SK-N-SH (cell line): ENCODE data around the gene MEX3D. TPM values are rescaled to one million over a fixed set of nuclear protein-coding genes. Genes with fewer than 3 reads are reported as not detected.

Experiments
- CTCF ChIA-PET: fragments of 300-600, 350-600 bp; formaldehyde crosslinking; extraction: SDS; loops from one replicate; lab custom pipeline; 2021; lab: Yijun Ruan, JAX
- POLR2A ChIA-PET: fragments of 350-600 bp; sonication (Branson Sonifier 250); formaldehyde crosslinking; extraction: SDS; loops from one replicate; lab custom pipeline; 2020; ENCODE audit warnings: antibody characterized with exemption, inconsistent platforms; lab: Yijun Ruan, JAX
- DNase-seq: peaks from one replicate; pipeline ENCODE4 v3.0.0; 2012
- H2AFZ ChIP-seq: fragments of 200-600 bp; sonication (generic); 2 replicates; pipeline ENCODE4 v1.8.1; 2016; ENCODE audit warnings: antibody characterized with exemption, mild to moderate bottlenecking, low read depth
- H3F3A ChIP-seq: fragments of 200-600 bp; sonication (generic); replicated peaks from 2 replicates; pipeline ENCODE3; 2016; ENCODE audit warnings: antibody characterized with exemption, mild to moderate bottlenecking; ENCODE audit not compliant: insufficient read depth
- H3K27ac ChIP-seq, 2 experiments: fragments of 200-500 bp in 1 of 2; fragments of 200-600 bp in 1 of 2; sonication (Bioruptor generic) in 1 of 2; sonication (generic), shearing (Covaris generic) in 1 of 2; 2 replicates each; pipeline versions ENCODE4 v1.5.1 to v1.6.1; 2014 to 2016; ENCODE audit warnings: low read depth in 2 of 2, inconsistent platforms in 1 of 2, low read length in 1 of 2, mild to moderate bottlenecking in 1 of 2, mixed read lengths in 1 of 2
- H3K27me3 ChIP-seq: fragments of 200-600 bp; sonication (generic), shearing (Covaris generic); 2 replicates; pipeline ENCODE4 v1.6.1; 2016; ENCODE audit warnings: mixed run types; ENCODE audit not compliant: insufficient read depth
- H3K36me3 ChIP-seq, 2 experiments: fragments of 200-500 bp in 1 of 2; fragments of 200-600 bp in 1 of 2; sonication (Bioruptor generic) in 1 of 2; sonication (generic) in 1 of 2; replicated peaks in 1 of 2; 2 replicates each; pipeline versions ENCODE3 to v1.5.1; 2014 to 2016; ENCODE audit warnings: low read length in 1 of 2, mild to moderate bottlenecking in 1 of 2; ENCODE audit not compliant: insufficient read depth in 2 of 2, control insufficient read depth in 1 of 2
- H3K4me1 ChIP-seq, 2 experiments: fragments of 200-500 bp in 1 of 2; fragments of 200-600 bp in 1 of 2; sonication (Bioruptor generic) in 1 of 2; sonication (generic), shearing (Covaris generic) in 1 of 2; 2 replicates each; pipeline versions ENCODE4 v1.5.1 to v1.6.1; 2014 to 2016; ENCODE audit warnings: low read depth in 1 of 2, low read length in 1 of 2, mixed run types in 1 of 2; ENCODE audit not compliant: insufficient read depth in 2 of 2, control insufficient read depth in 1 of 2
- H3K4me2 ChIP-seq: fragments of 200-600 bp; sonication (generic), shearing (Covaris generic); 2 replicates; pipeline ENCODE4 v1.6.1; 2017; ENCODE audit warnings: mixed run types
- H3K4me3 ChIP-seq, 2 experiments: fragments of 200-500 bp in 1 of 2; fragments of 200-600 bp in 1 of 2; sonication (Bioruptor generic) in 1 of 2; sonication (generic), shearing (Covaris generic) in 1 of 2; 2 replicates each; pipeline versions ENCODE4 v1.5.1 to v1.8.1; 2014 to 2016; ENCODE audit warnings: low read depth in 2 of 2, inconsistent platforms in 1 of 2, low read length in 1 of 2, mild to moderate bottlenecking in 1 of 2, mixed read lengths in 1 of 2, moderate library complexity in 1 of 2
- H3K79me2 ChIP-seq: fragments of 200-600 bp; sonication (generic); 2 replicates; pipeline ENCODE4 v1.8.1; 2017; ENCODE audit warnings: mild to moderate bottlenecking; ENCODE audit not compliant: insufficient read depth
- H3K9ac ChIP-seq: fragments of 200-600 bp; sonication (generic); 2 replicates; pipeline ENCODE4 v1.6.1; 2017; ENCODE audit warnings: mixed run types
- H3K9me2 ChIP-seq: fragments of 200-600 bp; sonication (generic); 2 replicates; pipeline ENCODE4 v1.6.1; 2017; ENCODE audit warnings: mixed run types
- H3K9me3 ChIP-seq: fragments of 200-600 bp; sonication (generic); 2 replicates; pipeline ENCODE4 v1.6.1; 2017; ENCODE audit warnings: mixed run types, mild to moderate bottlenecking, moderate library complexity
- H4K20me1 ChIP-seq: fragments of 200-600 bp; sonication (generic); 2 replicates; pipeline ENCODE4 v1.6.1; 2017; ENCODE audit warnings: mild to moderate bottlenecking, mixed run types; ENCODE audit not compliant: insufficient read depth
- EZH2phosphoT487 ChIP-seq: fragments of 200-600 bp; sonication (generic); IDR thresholded peaks from 2 replicates; pipeline ENCODE4 v1.6.1; 2017; ENCODE audit warnings: low read depth, mixed run types, mild to moderate bottlenecking, antibody characterized with exemption, moderate library complexity, borderline replicate concordance
- FOXM1 ChIP-seq: IDR thresholded peaks from 2 replicates; pipeline ENCODE4 v1.4.0; 2012; ENCODE audit warnings: low read depth, mild to moderate bottlenecking
- IRF3 ChIP-seq: fragments of 150-350 bp; IDR thresholded peaks from 2 replicates; pipeline ENCODE4 v1.6.1; 2016; ENCODE audit warnings: mild to moderate bottlenecking, low read depth, low read length
- MEF2A ChIP-seq: IDR thresholded peaks from 2 replicates; pipeline ENCODE4 v1.4.0; 2012; ENCODE audit warnings: low read depth, borderline replicate concordance
- NFIC ChIP-seq: IDR thresholded peaks from 2 replicates; pipeline ENCODE4 v1.4.0; 2012; ENCODE audit warnings: borderline replicate concordance
- PBX3 ChIP-seq: IDR thresholded peaks from 2 replicates; pipeline ENCODE4; 2012
- POLR2AphosphoS5 ChIP-seq: IDR thresholded peaks from 2 replicates; pipeline ENCODE4 v1.6.1; 2012; ENCODE audit warnings: low read depth, low read length
- RAD21 ChIP-seq: IDR thresholded peaks from 2 replicates; pipeline ENCODE4 v1.6.1; 2012; ENCODE audit warnings: mild to moderate bottlenecking, low read length
- RCOR1 ChIP-seq: fragments of 150-350 bp; IDR thresholded peaks from 2 replicates; pipeline ENCODE4 v1.6.1; 2017; ENCODE audit warnings: antibody characterized with exemption, low read length
- RFX5 ChIP-seq: IDR thresholded peaks from 2 replicates; pipeline ENCODE4 v1.6.1; 2012; ENCODE audit warnings: mild to moderate bottlenecking, improper control_type of control experiment, low read length
- RXRA ChIP-seq: IDR thresholded peaks from 2 replicates; pipeline ENCODE4 v1.4.0; 2012; ENCODE audit warnings: low read depth, mild to moderate bottlenecking, borderline replicate concordance
- SIN3A ChIP-seq: IDR thresholded peaks from 2 replicates; pipeline ENCODE4 v1.6.1; 2012; ENCODE audit warnings: low read depth, mild to moderate bottlenecking, low read length, moderate library complexity, borderline replicate concordance
- SMC3 ChIP-seq: IDR thresholded peaks from 2 replicates; pipeline ENCODE4 v1.6.1; 2012; ENCODE audit warnings: low read depth, low read length, improper control_type of control experiment
- TAF1 ChIP-seq: IDR thresholded peaks from 2 replicates; pipeline ENCODE4 v1.6.1; 2012; ENCODE audit warnings: low read depth, mild to moderate bottlenecking, low read length, moderate library complexity, borderline replicate concordance
- ZBTB33 ChIP-seq: IDR thresholded peaks from 2 replicates; pipeline ENCODE4 v1.4.0; 2012; ENCODE audit warnings: low read depth, borderline replicate concordance
- WGBS: methylation state at CpG from one replicate; pipeline ENCODE4 v1.1.6; 2017; ENCODE audit warnings: low lambda C conversion rate; 5-methylcytosine and 5-hydroxymethylcytosine counted together
- polyA plus RNA-seq, 3 experiments: library from polyadenylated mRNA; depleted of rRNA; stranded (reverse); fragments of >200 nt; gene quantifications; 2 replicates each; pipeline ENCODE4 v1.2.3, GENCODE V29; 2012
- TF ChIP-seq, protein P1 (sequence below): IDR thresholded peaks from 2 replicates; pipeline ENCODE4 v1.4.0; 2012; ENCODE audit warnings: low read depth, borderline replicate concordance

MEX3D gene
- polyA plus RNA-seq, 1 of the 3 experiments (the other 2 are of a cell fraction): 14.9 TPM

GRCh38 chr19:1522061-1522460 lies 46.1 kb downstream of the MEX3D start:
- no peak for DNase-seq
- TF ChIP-seq RCOR1 (no peak), FOXM1 (no peak), POLR2AphosphoS5 (no peak), IRF3 (no peak), SMC3 (no peak), ZBTB33 (no peak), NFIC (no peak), EZH2phosphoT487 (no peak), RFX5 (no peak), RXRA (no peak), MEF2A (no peak), TAF1 (no peak)
- no peak overlapping the region for H3K4me3 ChIP-seq
- H3F3A ChIP-seq: peaks cover 6% of the 10 kb centered on the region
- no peak overlapping the region for H2AFZ ChIP-seq
- no peaks in the 10 kb centered on the region for H3K9me3 ChIP-seq
- H3K27me3 ChIP-seq: peaks cover 42% of the 10 kb centered on the region
- H4K20me1 ChIP-seq: no peaks in the 10 kb centered on the region
- no peak overlapping the region for H3K9ac ChIP-seq
- ChIA-PET CTCF (interaction anchor here (1.0 to 2.3 kb wide), 4 partner anchors 10 to 24 kb away, joined by 3 to 14 read pairs (median 4); partner anchors contain the start of gene ADAMTSL5), POLR2A (interaction anchor here (1.1 kb wide), 1 partner anchor 69 kb away, joined by 3 read pairs; no protein-coding TSS in a partner anchor)
- no peaks in the 10 kb centered on the region for H3K4me1 ChIP-seq
- H3K9me2 ChIP-seq: no peaks in the 10 kb centered on the region
- H3K36me3 ChIP-seq: no peaks in the 10 kb centered on the region
- no peak overlapping the region for H3K27ac ChIP-seq
- H3K79me2 ChIP-seq: no peaks in the 10 kb centered on the region
- WGBS: 84% methylated on average over 9 of the region's 10 CpGs
- H3K4me2 ChIP-seq: no peak overlapping the region

GRCh38 chr19:1521636-1522035 lies 46.5 kb downstream of the MEX3D start:
- Histone ChIP-seq H3K79me2 (no peaks in the 10 kb centered on the region), H3K9me2 (no peaks in the 10 kb centered on the region), H4K20me1 (no peaks in the 10 kb centered on the region), H3F3A (peaks cover 6% of the 10 kb centered on the region), H3K27ac (no peak overlapping the region), H3K4me1 (no peaks in the 10 kb centered on the region), H3K9ac (no peak overlapping the region), H3K36me3 (no peaks in the 10 kb centered on the region), H3K27me3 (peaks cover 38% of the 10 kb centered on the region), H3K4me3 (no peak overlapping the region), H2AFZ (no peak overlapping the region), H3K9me3 (no peaks in the 10 kb centered on the region), H3K4me2 (no peak overlapping the region)
- 83% methylated on average over 7 of the region's 14 CpGs for WGBS
- DNase-seq: no peak
- POLR2A ChIA-PET: interaction anchor here (1.1 kb wide), 1 partner anchor 69 kb away, joined by 3 read pairs; no protein-coding TSS in a partner anchor
- no peak for TF ChIP-seq RAD21
- no peak for TF ChIP-seq PBX3
- TF ChIP-seq FOXM1: no peak
- TF ChIP-seq POLR2AphosphoS5: no peak
- no peak for TF ChIP-seq SMC3
- TF ChIP-seq RFX5: no peak
- TF ChIP-seq, protein P1, sequence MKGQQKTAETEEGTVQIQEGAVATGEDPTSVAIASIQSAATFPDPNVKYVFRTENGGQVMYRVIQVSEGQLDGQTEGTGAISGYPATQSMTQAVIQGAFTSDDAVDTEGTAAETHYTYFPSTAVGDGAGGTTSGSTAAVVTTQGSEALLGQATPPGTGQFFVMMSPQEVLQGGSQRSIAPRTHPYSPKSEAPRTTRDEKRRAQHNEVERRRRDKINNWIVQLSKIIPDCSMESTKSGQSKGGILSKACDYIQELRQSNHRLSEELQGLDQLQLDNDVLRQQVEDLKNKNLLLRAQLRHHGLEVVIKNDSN: no peak
- TF ChIP-seq SIN3A: no peak
- CTCF ChIA-PET: interaction anchor here (1.0 to 2.3 kb wide), 4 partner anchors 9 to 25 kb away, joined by 3 to 14 read pairs (median 4); partner anchors contain the start of gene ADAMTSL5
